ENCODE data around the gene HRH2. TPM values are rescaled to one million over a fixed set of nuclear protein-coding genes. Genes with fewer than 3 reads are reported as not detected.

The HRH2 gene
- total RNA-seq, 1 experiment from 2014 or later, result 3.3 TPM

DNA sequence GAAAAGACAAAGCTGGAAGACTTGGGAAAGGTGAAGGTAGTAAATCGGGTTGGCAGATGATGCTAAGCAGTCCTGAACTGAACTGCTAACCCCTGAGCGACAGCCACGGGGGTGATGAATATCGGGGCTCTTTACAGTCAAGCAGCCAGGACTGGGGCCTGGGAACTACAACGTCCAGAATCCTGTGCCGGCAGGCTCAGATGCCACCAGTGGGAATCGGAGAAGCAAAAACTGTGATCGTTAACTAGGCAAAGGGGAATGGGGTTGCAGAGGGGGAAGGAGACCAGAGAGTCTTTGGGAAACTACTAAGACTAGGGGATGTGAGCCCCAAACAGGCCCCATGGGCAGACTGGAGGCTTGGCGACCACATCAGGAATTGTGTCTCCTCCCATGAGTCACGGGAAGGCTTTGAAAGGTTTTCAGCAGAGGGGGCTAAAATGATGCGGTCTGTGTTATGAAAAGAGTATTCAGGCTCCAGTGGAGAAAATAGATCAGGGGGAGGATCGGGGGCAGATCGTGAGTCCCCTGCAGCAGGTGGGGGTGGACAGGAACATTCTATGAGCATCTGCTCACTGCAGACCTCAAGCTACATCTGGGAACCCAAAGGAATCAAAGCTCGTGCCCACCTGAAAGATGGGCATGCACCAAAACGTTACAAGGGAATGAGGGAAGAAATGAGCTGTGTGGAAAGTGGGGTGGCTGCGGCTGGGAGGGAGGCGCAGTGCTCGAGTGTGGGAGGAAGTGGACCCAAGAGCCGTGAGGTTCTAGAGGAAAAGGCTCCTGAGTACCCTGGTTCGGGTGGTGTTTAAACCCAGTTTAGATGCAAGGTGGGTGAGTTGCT is 53.8 kb downstream of the HRH2 start:
- Histone ChIP-seq H3K27ac (ENCODE audit: insufficient read length, low read depth, low read length) (no peak overlapping the region), H4K5ac (ENCODE audit: insufficient read length, low read depth, low read length) (no peak overlapping the region), H3T11ph (ENCODE audit: low read length) (no peak overlapping the region), H3K23ac (ENCODE audit: insufficient read length, low read depth, low read length) (no peak overlapping the region), H4K91ac (ENCODE audit: insufficient read length, low read depth, low read length) (no peak overlapping the region), H3K4ac (ENCODE audit: low read depth, low read length) (no peak overlapping the region), H4K20me1 (ENCODE audit: control insufficient read depth, insufficient read depth, insufficient read length) (no peaks in the 10 kb centered on the region), H3K56ac (ENCODE audit: insufficient read length, low read depth, low read length) (no peak overlapping the region), H3K18ac (ENCODE audit: insufficient read length, low read depth, low read length) (no peak overlapping the region), H3K4me2 (ENCODE audit: insufficient read depth, insufficient read length, low read length) (no peak overlapping the region), H2AK5ac (ENCODE audit: insufficient read length, low read length) (no peak overlapping the region), H3K14ac (ENCODE audit: insufficient read depth, low read length) (no peak overlapping the region), H2BK12ac (ENCODE audit: insufficient read length, low read depth, low read length) (no peak overlapping the region), H3K79me1 (ENCODE audit: insufficient read depth, low read depth, low read length, poor library complexity, severe bottlenecking) (no peaks in the 10 kb centered on the region), H4K8ac (replicated peaks; ENCODE audit: insufficient read length, low read depth, low read length) (no peak overlapping the region), H3K27me3 (ENCODE audit: insufficient read depth, low read length) (no peaks in the 10 kb centered on the region), H2AFZ (ENCODE audit: low read length) (no peak overlapping the region), H2BK120ac (ENCODE audit: low read depth, low read length, poor library complexity, severe bottlenecking) (no peak overlapping the region), H2BK15ac (ENCODE audit: low read depth, low read length) (no peak overlapping the region), H3K79me2 (ENCODE audit: insufficient read depth, low read length) (no peaks in the 10 kb centered on the region), H2BK5ac (ENCODE audit: insufficient read length, low read length) (no peak overlapping the region), H3K9me3 (ENCODE audit: control insufficient read depth, low read depth, low read length) (peaks cover 2% of the 10 kb centered on the region), H3K4me1 (ENCODE audit: insufficient read depth, low read length) (no peaks in the 10 kb centered on the region), H2BK20ac (ENCODE audit: low read depth, low read length, poor library complexity, severe bottlenecking) (no peak overlapping the region), H3K9ac (ENCODE audit: extremely low read depth, insufficient read length, low read length) (no peak overlapping the region), H3K23me2 (ENCODE audit: insufficient read length, low read depth, low read length, poor library complexity, severe bottlenecking) (no peaks in the 10 kb centered on the region)
- Mint-ChIP-seq H3K36me3 (ENCODE audit: insufficient read depth in 1 of 3, low read depth in 3 of 3) (peaks cover 20 to 45% (median 29%) of the 10 kb centered on the region in 3 experiments), H3K9me3 (peaks cover 23 to 30% of the 10 kb centered on the region in 2 experiments), H3K4me1 (peaks cover 7% of the 10 kb centered on the region in 2 experiments), H3K27ac (peak overlapping the region in 1 of 3 experiments; percentile 5; a peak in 1 of 7 replicates), H3K27me3 (ENCODE audit: low read depth) (peaks cover 14% of the 10 kb centered on the region), H3K4me3 (no peak overlapping the region)
- TF ChIP-seq, protein P1, sequence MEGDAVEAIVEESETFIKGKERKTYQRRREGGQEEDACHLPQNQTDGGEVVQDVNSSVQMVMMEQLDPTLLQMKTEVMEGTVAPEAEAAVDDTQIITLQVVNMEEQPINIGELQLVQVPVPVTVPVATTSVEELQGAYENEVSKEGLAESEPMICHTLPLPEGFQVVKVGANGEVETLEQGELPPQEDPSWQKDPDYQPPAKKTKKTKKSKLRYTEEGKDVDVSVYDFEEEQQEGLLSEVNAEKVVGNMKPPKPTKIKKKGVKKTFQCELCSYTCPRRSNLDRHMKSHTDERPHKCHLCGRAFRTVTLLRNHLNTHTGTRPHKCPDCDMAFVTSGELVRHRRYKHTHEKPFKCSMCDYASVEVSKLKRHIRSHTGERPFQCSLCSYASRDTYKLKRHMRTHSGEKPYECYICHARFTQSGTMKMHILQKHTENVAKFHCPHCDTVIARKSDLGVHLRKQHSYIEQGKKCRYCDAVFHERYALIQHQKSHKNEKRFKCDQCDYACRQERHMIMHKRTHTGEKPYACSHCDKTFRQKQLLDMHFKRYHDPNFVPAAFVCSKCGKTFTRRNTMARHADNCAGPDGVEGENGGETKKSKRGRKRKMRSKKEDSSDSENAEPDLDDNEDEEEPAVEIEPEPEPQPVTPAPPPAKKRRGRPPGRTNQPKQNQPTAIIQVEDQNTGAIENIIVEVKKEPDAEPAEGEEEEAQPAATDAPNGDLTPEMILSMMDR (conservative IDR thresholded peaks at IDR 0.05), result no peak
- no peak for DNase-seq
- WGBS (ENCODE audit: extremely low coverage, insufficient read length, low lambda C conversion rate), result no CpG with 5 or more reads among the region's 20 CpGs
